HCT116 (cell line): ENCODE data around the gene ZNF692. TPM values are rescaled to one million over a fixed set of nuclear protein-coding genes. Genes with fewer than 3 reads are reported as not detected.

ENCODE experiments used
- ATAC-seq: fragments of 200-7000 bp; cut with Tn5 transposase; 2 replicates; pipeline ENCODE4 v1.9.1; 2020; ENCODE audit warnings: mild to moderate bottlenecking, moderate library complexity
- BruUV-seq: library from RNA; stranded (reverse); fragments of 400-500 nt; replicated peaks from 2 replicates; lab custom pipeline; 2021; lab: Mats Ljungman, UMichigan
- CTCF ChIA-PET: fragments of 300-600 bp; sonication (Branson Sonifier 250); formaldehyde crosslinking; loops from one replicate; lab custom pipeline; 2021; ENCODE audit warnings: antibody characterized with exemption; lab: Charles Lee
- POLR2A ChIA-PET: fragments of 300-600, 350-600 bp; sonication (Branson Sonifier 250); formaldehyde crosslinking; loops from one replicate; lab custom pipeline; 2021; ENCODE audit warnings: antibody characterized with exemption; lab: Charles Lee
- RAD21 ChIA-PET, 2 experiments: fragments of 300-600 bp; sonication (Branson Sonifier 250); formaldehyde crosslinking; loops; one replicate each; lab custom pipeline; 2023; ENCODE audit warnings: low total read pairs in 2 of 2; ENCODE audit not compliant: uncharacterized antibody in 2 of 2, unreplicated experiment in 2 of 2, low non-redundant PET in 1 of 2; lab: Charles Lee
- DNase-seq: peaks from one replicate; pipeline ENCODE4 v3.0.0-alpha.2; 2010; ENCODE audit warnings: low read depth, low spot score
- H2AFZ ChIP-seq: fragments of 200-600 bp; shearing (Covaris generic), sonication (generic); 2 replicates; pipeline ENCODE4 v1.6.1; 2017; ENCODE audit warnings: low read depth, mixed run types, mixed read lengths, antibody characterized with exemption, low read length; ENCODE audit not compliant: poor library complexity, severe bottlenecking
- H3K27ac ChIP-seq: 2 replicates; pipeline ENCODE4 v1.5.1; 2012; ENCODE audit warnings: low read depth, low read length
- H3K27me3 ChIP-seq: fragments of 200-600 bp; sonication (generic); 2 replicates; pipeline ENCODE4 v1.6.1; 2016; ENCODE audit warnings: mixed run types, low read length, mixed read lengths; ENCODE audit not compliant: insufficient read depth
- H3K36me3 ChIP-seq, 2 experiments: fragments of 200-500 bp in 1 of 2; fragments of 200-600 bp in 1 of 2; sonication (Bioruptor generic) in 1 of 2; sonication (generic) in 1 of 2; 2 replicates each; pipeline versions ENCODE4 v1.5.1 to v1.6.1; 2014 to 2016; ENCODE audit warnings: low read length in 2 of 2, inconsistent platforms in 1 of 2, mixed read lengths in 1 of 2, mixed run types in 1 of 2; ENCODE audit not compliant: insufficient read depth in 2 of 2, control insufficient read depth in 1 of 2
- H3K4me1 ChIP-seq, 2 experiments: fragments of 200-600 bp in 1 of 2; sonication (generic) in 1 of 2; 2 replicates each; pipeline versions ENCODE4 v1.5.1 to v1.6.1; 2012 to 2017; ENCODE audit warnings: low read length in 2 of 2, inconsistent platforms in 1 of 2, mild to moderate bottlenecking in 1 of 2, mixed read lengths in 1 of 2, mixed run types in 1 of 2, moderate library complexity in 1 of 2; ENCODE audit not compliant: insufficient read depth in 2 of 2, control insufficient read depth in 1 of 2
- H3K4me2 ChIP-seq: fragments of 200-600 bp; sonication (generic); 2 replicates; pipeline ENCODE4 v1.6.1; 2017; ENCODE audit warnings: mixed run types, low read length, mixed read lengths
- H3K4me3 ChIP-seq, 2 experiments: fragments of 200-600 bp in 1 of 2; sonication (generic) in 1 of 2; replicated peaks in 1 of 2; 2 replicates each; pipeline ENCODE4 v1.5.1; 2011 to 2016; ENCODE audit warnings: low read length in 2 of 2, control low read depth in 1 of 2, low read depth in 1 of 2, mild to moderate bottlenecking in 1 of 2, mixed read lengths in 1 of 2, mixed run types in 1 of 2
- H3K79me2 ChIP-seq: fragments of 200-600 bp; sonication (generic); 2 replicates; pipeline ENCODE4 v1.6.1; 2017; ENCODE audit warnings: mild to moderate bottlenecking, mixed run types, low read length, moderate library complexity, mixed read lengths; ENCODE audit not compliant: insufficient read depth
- H3K9ac ChIP-seq: fragments of 200-600 bp; sonication (generic); 2 replicates; pipeline ENCODE4 v1.6.1; 2016; ENCODE audit warnings: low read length, mixed read lengths
- H3K9me2 ChIP-seq: fragments of 200-600 bp; sonication (generic), shearing (Covaris generic); 2 replicates; pipeline ENCODE4 v1.6.1; 2017; ENCODE audit warnings: mixed run types, mild to moderate bottlenecking, moderate library complexity; ENCODE audit not compliant: insufficient read depth
- H3K9me3 ChIP-seq, 2 experiments: fragments of 200-500 bp in 1 of 2; fragments of 200-600 bp in 1 of 2; sonication (Bioruptor generic) in 1 of 2; sonication (generic) in 1 of 2; 2 replicates each; pipeline ENCODE4 v1.6.1; 2014 to 2017; ENCODE audit warnings: low read length in 2 of 2, mixed read lengths in 2 of 2, inconsistent platforms in 1 of 2, low read depth in 1 of 2, mild to moderate bottlenecking in 1 of 2, mixed run types in 1 of 2, moderate library complexity in 1 of 2; ENCODE audit not compliant: control insufficient read depth in 1 of 2, insufficient read depth in 1 of 2
- H4K20me1 ChIP-seq: fragments of 200-600 bp; sonication (generic), shearing (Covaris generic); 2 replicates; pipeline ENCODE4 v1.6.1; 2017; ENCODE audit warnings: mixed run types, mild to moderate bottlenecking, moderate library complexity; ENCODE audit not compliant: insufficient read depth
- CBX3 ChIP-seq: IDR thresholded peaks from 2 replicates; pipeline ENCODE4 v1.6.1; 2012; ENCODE audit warnings: low read depth
- CTCF ChIP-seq, 3 experiments: fragments of 200-600 bp in 1 of 3; sonication (generic) in 1 of 3; IDR thresholded peaks in 2 of 3; conservative IDR thresholded peaks in 1 of 3; 2 replicates each; pipeline ENCODE4 v1.5.1; 2012 to 2017; ENCODE audit warnings: low read depth in 2 of 3, low read length in 2 of 3, antibody characterized with exemption in 1 of 3, borderline replicate concordance in 1 of 3, control low read depth in 1 of 3, mild to moderate bottlenecking in 1 of 3, mixed read lengths in 1 of 3, mixed run types in 1 of 3, moderate library complexity in 1 of 3; ENCODE audit not compliant: insufficient read depth in 1 of 3
- EGR1 ChIP-seq: IDR thresholded peaks from 2 replicates; pipeline ENCODE4 v1.6.1; 2012; ENCODE audit warnings: low read depth
- ELF1 ChIP-seq: IDR thresholded peaks from 2 replicates; pipeline ENCODE4 v1.6.1; 2012; ENCODE audit warnings: low read depth, borderline replicate concordance
- EZH2phosphoT487 ChIP-seq: fragments of 200-600 bp; IDR thresholded peaks from 2 replicates; pipeline ENCODE4 v1.6.1; 2018; ENCODE audit warnings: antibody characterized with exemption, borderline replicate concordance
- MAX ChIP-seq: IDR thresholded peaks from 2 replicates; pipeline ENCODE4 v1.6.1; 2012
- POLR2AphosphoS5 ChIP-seq: IDR thresholded peaks from 2 replicates; pipeline ENCODE4 v1.6.1; 2011; ENCODE audit warnings: mild to moderate bottlenecking, low read depth, low read length, moderate library complexity
- SP1 ChIP-seq: IDR thresholded peaks from 2 replicates; pipeline ENCODE4 v1.6.1; 2012; ENCODE audit warnings: low read depth
- ZBTB33 ChIP-seq: IDR thresholded peaks from 2 replicates; pipeline ENCODE4 v1.6.1; 2011; ENCODE audit warnings: mild to moderate bottlenecking, low read length, moderate library complexity; ENCODE audit not compliant: insufficient replicate concordance; ENCODE audit errors: extremely low read depth
- ZFX ChIP-seq: fragments of 450-650 bp; IDR thresholded peaks from 2 replicates; pipeline ENCODE4 v1.6.1; 2017
- intact Hi-C: fragments of 100-400 bp; cut with micrococcal nuclease; formaldehyde crosslinking; loops from 2 replicates; pipeline ENCODE4 v1.10.0; 2022
- total RNA-seq: library from RNA; stranded (reverse); gene quantifications from one replicate; pipeline ENCODE4 v1.2.1, GENCODE V29; 2021; ENCODE audit not compliant: unreplicated experiment

Gene ZNF692
- total RNA-seq, 1 experiment from 2014 or later = 76.2 TPM

GRCh38 chr1:248840946-248841345, 17.9 kb downstream of the ZNF692 start:
- Histone ChIP-seq H3K79me2 (peaks cover 37% of the 10 kb centered on the region), H3K27ac (no peak overlapping the region), H3K4me1 (peaks cover 5 to 18% of the 10 kb centered on the region in 2 experiments; a peak in 3 of 4 replicates), H3K9ac (no peak overlapping the region), H3K9me3 (no peaks in the 10 kb centered on the region), H3K9me2 (no peaks in the 10 kb centered on the region), H4K20me1 (no peaks in the 10 kb centered on the region), H3K27me3 (no peaks in the 10 kb centered on the region), H2AFZ (no peak overlapping the region), H3K4me3 (no peak overlapping the region), H3K36me3 (peaks cover 4 to 6% of the 10 kb centered on the region in 2 experiments; a peak in 1 of 4 replicates), H3K4me2 (no peak overlapping the region)
- BruUV-seq = no TSS peak
- DNase-seq (no peak), ATAC-seq (no peak)
- TF ChIP-seq ZFX (no peak), CTCF (IDR thresholded peaks at IDR 0.05 in 2 of 3, conservative IDR thresholded peaks at IDR 0.05 in 1 of 3; ENCODE audit: borderline replicate concordance in 1 of 3, insufficient read depth in 1 of 3, low read depth in 2 of 3, low read length in 2 of 3) (no peak), EGR1 (no peak), MAX (no peak), SP1 (no peak), ZBTB33 (no peak), ELF1 (no peak), EZH2phosphoT487 (no peak), POLR2AphosphoS5 (no peak), CBX3 (no peak)
- ChIA-PET CTCF (interaction anchor here (0.6 to 1.2 kb wide), 4 partner anchors 10 to 85 kb away, joined by 4 to 5 read pairs (median 4); partner anchors contain the start of gene ZNF692), RAD21 (no interaction called here), POLR2A (interaction anchor here (4.4 kb wide), 1 partner anchor 14 kb away, joined by 49 read pairs; the partner anchor contains the start of gene SH3BP5L)
- intact Hi-C loops = loop anchor here (1.0 kb wide), 2 partner anchors 63 to 83 kb away; no protein-coding TSS in a partner anchor
